Lower leg skin (tissue), 4 donors: ENCODE results near the gene STH. TPM values are rescaled to one million over a fixed set of nuclear protein-coding genes. Genes with fewer than 3 reads are reported as not detected.
"Not testable (repeated sequence)": the region's sequence is repeated elsewhere in the genome, so short reads cannot be mapped to it uniquely, and the experiment has no call there.

Source experiments
- DNase-seq, 2 donors: peaks; one replicate each; pipeline ENCODE4 v3.0.0-alpha.2; 2019; ENCODE audit warnings: low spot score in 2 of 2
- H3K4me3 ChIP-seq: fragments of 200-600 bp; sonication (generic); 2 replicates; pipeline ENCODE4 v1.5.1; 2017; ENCODE audit warnings: mild to moderate bottlenecking, low read depth; ENCODE audit not compliant: poor library complexity, severe bottlenecking
- CTCF ChIP-seq, 3 donors: fragments of 450-650 bp; IDR thresholded peaks; one replicate each; pipeline ENCODE4 v1.5.1; 2016; ENCODE audit warnings: antibody characterized with exemption in 3 of 3, mild to moderate bottlenecking in 3 of 3, moderate library complexity in 2 of 3
- POLR2A ChIP-seq, 2 donors: fragments of 450-650 bp; IDR thresholded peaks; one replicate each; pipeline ENCODE4 v1.6.1; 2016 to 2017; ENCODE audit warnings: antibody characterized with exemption in 2 of 2, mild to moderate bottlenecking in 1 of 2, moderate library complexity in 1 of 2
- WGBS, 2 donors: methylation state at CpG; one replicate each; pipeline ENCODE4 v1.1.5; 2018; 5-methylcytosine and 5-hydroxymethylcytosine counted together
- intact Hi-C: fragments of 100-400 bp; cut with DNase I; formaldehyde crosslinking; loops from one replicate; pipeline ENCODE4 v1.15.0; 2023; ENCODE audit warnings: low total_unique reads
- total RNA-seq, 4 donors: library from RNA; depleted of rRNA; stranded (reverse); fragments of >200 nt; gene quantifications; one replicate each; pipeline ENCODE4 v1.1.0, GENCODE V29; 2016

STH gene
- total RNA-seq, 4 donors from 2014 or later: not detected

- TF ChIP-seq CTCF (IDR thresholded peaks at IDR 0.05) (peak in 1 of 3 donors; percentile 91), POLR2A (IDR thresholded peaks at IDR 0.05) (no peak)
- intact Hi-C loops: loop anchor here (5.0 kb wide), 1 partner anchor 210 kb away; no protein-coding TSS in a partner anchor
- peak; percentile 70 to 94 for DNase-seq
- H3K4me3 ChIP-seq: no peak overlapping the region
- WGBS, 2 donors: 30% methylated on average over 8 of the region's 8 CpGs
Observed at GRCh38 chr17:46002311-46002972, 3.4 kb downstream of the STH start.

- TF ChIP-seq POLR2A (IDR thresholded peaks at IDR 0.05) (no peak), CTCF (IDR thresholded peaks at IDR 0.05) (no peak)
- intact Hi-C loops: loop anchor here (5.0 kb wide), 1 partner anchor 209 kb away; no protein-coding TSS in a partner anchor
- H3K4me3 ChIP-seq: no peak overlapping the region
- WGBS, 2 donors: 72 to 87% methylated on average over 7 of the region's 7 CpGs
- no peak for DNase-seq
Observed at GRCh38 chr17:46002973-46003316, 3.9 kb downstream of the STH start.

GRCh38 chr17:46003907-46004748 lies 5.1 kb downstream of the STH start:
- 24 to 55% methylated on average over 5 to 6 of the region's 6 CpGs for WGBS, 2 donors
- H3K4me3 ChIP-seq: no peak overlapping the region
- no peak for DNase-seq
- TF ChIP-seq CTCF (IDR thresholded peaks at IDR 0.05) (no peak), POLR2A (IDR thresholded peaks at IDR 0.05) (no peak)
- intact Hi-C loops: loop anchor here (5.0 kb wide), 1 partner anchor 208 kb away; no protein-coding TSS in a partner anchor

GRCh38 chr17:46006082-46006481 lies 7.0 kb downstream of the STH start:
- 100% methylated on average over 1 of the region's 1 CpG for WGBS, 2 donors
- DNase-seq, H3K4me3 ChIP-seq, intact Hi-C loops: not testable (repeated sequence)

- WGBS, 2 donors: 63 to 67% methylated on average over 2 of the region's 2 CpGs
- no peak for DNase-seq
- no peak overlapping the region for H3K4me3 ChIP-seq
- intact Hi-C loops: no loop called here
- TF ChIP-seq CTCF (IDR thresholded peaks at IDR 0.05) (no peak), POLR2A (IDR thresholded peaks at IDR 0.05) (no peak)
Observed at GRCh38 chr17:46007461-46007965, 8.5 kb downstream of the STH start.

- no peak overlapping the region for H3K4me3 ChIP-seq
- WGBS, 2 donors: 86 to 89% methylated on average over 9 of the region's 9 CpGs
- DNase-seq: no peak
- intact Hi-C loops: no loop called here
- TF ChIP-seq POLR2A (IDR thresholded peaks at IDR 0.05) (no peak), CTCF (IDR thresholded peaks at IDR 0.05) (no peak)
Observed at GRCh38 chr17:46008591-46008990, 9.5 kb downstream of the STH start.
